Thyroid gland (tissue), 4 donors: Measurements from ENCODE around the gene MYCN.

Experiments used
- POLR2A ChIP-seq, 2 donors: fragments of 450-650 bp; IDR thresholded peaks; one replicate each; pipeline ENCODE4 v1.6.1; 2017; ENCODE audit warnings: antibody characterized with exemption in 2 of 2, mild to moderate bottlenecking in 2 of 2, moderate library complexity in 1 of 2
- TF ChIP-seq, protein P1 (sequence below), 6 experiments: fragments of 200-600 bp in 3 of 6; fragments of 450-650 bp in 3 of 6; sonication (generic) in 3 of 6; IDR thresholded peaks; one replicate each; pipeline ENCODE4 v1.5.1; 2016 to 2019; ENCODE audit warnings: antibody characterized with exemption in 6 of 6, mild to moderate bottlenecking in 2 of 6, inconsistent platforms in 1 of 6, moderate library complexity in 1 of 6

- no peak for TF ChIP-seq POLR2A (IDR thresholded peaks at IDR 0.05)
- TF ChIP-seq, protein P1, sequence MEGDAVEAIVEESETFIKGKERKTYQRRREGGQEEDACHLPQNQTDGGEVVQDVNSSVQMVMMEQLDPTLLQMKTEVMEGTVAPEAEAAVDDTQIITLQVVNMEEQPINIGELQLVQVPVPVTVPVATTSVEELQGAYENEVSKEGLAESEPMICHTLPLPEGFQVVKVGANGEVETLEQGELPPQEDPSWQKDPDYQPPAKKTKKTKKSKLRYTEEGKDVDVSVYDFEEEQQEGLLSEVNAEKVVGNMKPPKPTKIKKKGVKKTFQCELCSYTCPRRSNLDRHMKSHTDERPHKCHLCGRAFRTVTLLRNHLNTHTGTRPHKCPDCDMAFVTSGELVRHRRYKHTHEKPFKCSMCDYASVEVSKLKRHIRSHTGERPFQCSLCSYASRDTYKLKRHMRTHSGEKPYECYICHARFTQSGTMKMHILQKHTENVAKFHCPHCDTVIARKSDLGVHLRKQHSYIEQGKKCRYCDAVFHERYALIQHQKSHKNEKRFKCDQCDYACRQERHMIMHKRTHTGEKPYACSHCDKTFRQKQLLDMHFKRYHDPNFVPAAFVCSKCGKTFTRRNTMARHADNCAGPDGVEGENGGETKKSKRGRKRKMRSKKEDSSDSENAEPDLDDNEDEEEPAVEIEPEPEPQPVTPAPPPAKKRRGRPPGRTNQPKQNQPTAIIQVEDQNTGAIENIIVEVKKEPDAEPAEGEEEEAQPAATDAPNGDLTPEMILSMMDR (IDR thresholded peaks at IDR 0.05) = no peak
Observed at GRCh38 chr2:15919716-15920434, 20.5 kb upstream of the MYCN start.
